IPS DF 4.7 (cell line): Measurements from ENCODE around the gene CNOT3.
A peak's percentile ranks its signal among the peaks of the same experiment; 100 is the strongest.
"Not testable (repeated sequence)": the region's sequence is repeated elsewhere in the genome, so short reads cannot be mapped to it uniquely, and the experiment has no call there.

Source experiments
- DNase-seq: peaks from one replicate; pipeline ENCODE4 v3.0.0-alpha.2; 2013; ENCODE audit warnings: low spot score; ENCODE audit errors: extremely low read depth

The CNOT3 gene

GRCh38 chr19:54169149-54169740 lies 31.7 kb downstream of the CNOT3 start:
- DNase-seq = no peak

DNA sequence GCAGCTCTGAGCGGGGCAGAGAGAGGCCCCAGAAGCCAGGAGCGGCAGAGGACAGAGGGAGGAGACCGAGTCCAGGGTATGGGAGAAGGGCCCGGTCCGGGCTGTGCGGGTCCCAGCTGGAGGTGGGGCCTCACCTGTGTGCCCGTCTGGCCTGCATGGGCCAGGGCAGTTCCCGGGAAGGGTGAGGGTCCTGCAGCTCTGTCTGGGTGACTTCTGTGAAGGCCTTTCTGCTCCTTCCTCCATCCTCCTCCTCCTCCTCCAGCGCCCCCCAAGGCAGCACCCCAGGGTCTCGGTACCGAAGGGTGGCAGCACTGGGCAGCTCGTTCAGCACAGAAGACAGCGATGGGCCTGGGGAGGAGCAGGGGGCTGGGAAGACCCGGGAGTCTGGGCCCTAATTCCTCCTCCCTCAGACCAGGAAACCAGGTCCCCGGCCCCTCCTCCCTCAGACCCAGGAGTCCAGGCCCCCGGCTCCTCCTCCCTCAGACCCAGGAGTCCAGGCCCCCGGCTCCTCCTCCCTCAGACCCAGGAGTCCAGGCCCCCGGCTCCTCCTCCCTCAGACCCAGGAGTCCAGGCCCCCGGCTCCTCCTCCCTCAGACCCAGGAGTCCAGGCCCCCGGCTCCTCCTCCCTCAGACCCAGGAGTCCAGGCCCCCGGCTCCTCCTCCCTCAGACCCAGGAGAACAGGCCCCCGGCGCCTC lies 34.3 kb downstream of the CNOT3 start:
- DNase-seq = not testable (repeated sequence)

DNA sequence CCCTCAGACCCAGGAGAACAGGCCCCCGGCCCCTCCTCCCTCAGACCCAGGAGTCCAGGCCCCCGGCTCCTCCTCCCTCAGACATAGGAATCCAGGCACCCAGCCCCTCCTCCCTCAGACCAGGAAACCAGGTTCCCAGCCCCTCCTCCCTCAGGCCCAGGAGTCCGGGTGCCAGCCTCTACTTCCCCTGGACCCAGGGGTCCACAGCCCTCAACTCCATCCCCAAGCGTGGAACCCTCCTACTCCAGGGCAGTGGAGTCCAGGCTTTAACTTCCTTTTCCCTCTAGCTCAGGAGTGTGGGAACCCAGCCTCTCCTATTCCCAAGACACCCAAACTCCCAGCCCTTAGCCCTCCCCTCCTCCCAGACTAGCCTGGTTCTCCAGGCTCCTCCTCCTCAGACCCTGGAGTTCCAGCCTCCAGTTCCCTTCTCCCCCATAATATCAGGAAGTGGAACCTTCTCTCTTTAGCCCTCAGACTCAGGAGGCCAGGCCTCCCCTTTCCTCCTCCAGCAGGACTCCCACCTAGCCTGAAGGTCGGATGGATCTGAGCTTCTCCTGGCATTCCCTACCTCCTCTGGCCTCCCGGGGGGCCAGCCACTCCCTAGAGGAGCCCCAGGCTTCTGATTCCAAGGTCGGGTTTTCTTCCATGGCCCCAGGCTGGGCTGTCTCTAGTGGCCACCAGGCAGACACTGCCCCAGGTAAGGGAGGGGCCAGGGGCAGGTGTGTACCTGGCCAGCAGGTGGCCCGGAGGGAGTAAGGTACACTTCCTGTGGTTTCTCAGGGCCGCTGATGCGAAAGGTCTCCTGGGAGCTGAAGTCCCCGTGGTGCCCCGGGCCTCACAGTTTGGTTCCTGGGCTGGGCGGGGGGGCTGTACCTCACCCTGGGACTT lies 35.2 kb downstream of the CNOT3 start, which contains the start of gene TMC4:
TSS of gene TMC4 (minus strand) at position 690 of the 888 bp plus-strand sequence. CDS start at position 647, 43 bp downstream.
- DNase-seq = no peak

DNA sequence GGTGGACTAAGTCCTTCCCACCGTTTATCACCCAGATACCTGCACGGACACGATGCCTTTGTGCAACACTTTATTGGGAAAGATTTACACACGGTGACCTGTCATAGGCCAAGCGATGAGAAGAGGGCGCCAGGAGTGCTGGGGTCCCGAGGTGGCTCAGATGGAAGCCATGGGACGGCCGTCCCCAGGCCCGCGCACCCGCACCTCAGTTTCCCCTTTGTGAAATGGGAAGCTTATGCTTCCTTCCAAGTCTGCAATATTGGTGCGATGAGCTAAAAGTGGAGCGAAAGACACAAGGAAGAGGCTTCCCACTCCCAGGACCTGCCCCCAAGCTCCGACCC lies 35.8 kb downstream of the CNOT3 start:
- no peak for DNase-seq

GRCh38 chr19:54173951-54174834 lies 36.6 kb downstream of the CNOT3 start:
- no peak for DNase-seq

DNA sequence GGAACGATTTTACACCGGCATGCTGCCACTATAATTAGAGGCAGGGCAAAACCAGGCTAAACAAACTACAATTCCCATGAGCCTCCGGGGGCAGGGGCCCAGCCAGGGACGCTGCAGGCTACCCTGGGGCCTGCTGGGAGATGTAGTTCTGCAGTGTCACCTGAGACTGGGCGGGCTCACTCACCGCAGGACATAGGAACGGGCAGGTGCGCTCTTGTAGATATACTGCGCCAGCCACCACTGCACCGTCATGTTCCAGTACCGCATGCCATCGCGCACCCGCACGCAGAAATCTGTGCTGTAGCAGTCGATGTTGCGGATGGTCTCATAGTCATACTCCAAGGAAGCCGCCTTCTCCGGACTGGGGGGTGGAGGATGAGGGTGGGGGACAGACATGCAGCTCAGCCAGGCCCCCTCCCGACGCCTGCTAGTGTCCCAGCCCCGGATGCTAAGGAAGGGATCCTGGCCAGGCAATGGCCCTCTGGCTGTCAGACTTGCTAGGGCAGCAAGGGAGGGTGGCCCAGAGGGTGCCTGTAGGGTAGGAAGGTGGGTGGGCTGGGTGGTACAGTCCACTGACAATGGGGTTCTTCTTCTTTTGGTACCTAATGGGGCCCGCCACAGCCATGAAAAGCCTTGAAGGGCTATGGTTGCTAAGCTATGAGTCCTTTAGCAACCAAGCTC lies 41.2 kb downstream of the CNOT3 start:
- DNase-seq = no peak

GRCh38 chr19:54179262-54179852 lies 41.8 kb downstream of the CNOT3 start:
- no peak for DNase-seq

DNA sequence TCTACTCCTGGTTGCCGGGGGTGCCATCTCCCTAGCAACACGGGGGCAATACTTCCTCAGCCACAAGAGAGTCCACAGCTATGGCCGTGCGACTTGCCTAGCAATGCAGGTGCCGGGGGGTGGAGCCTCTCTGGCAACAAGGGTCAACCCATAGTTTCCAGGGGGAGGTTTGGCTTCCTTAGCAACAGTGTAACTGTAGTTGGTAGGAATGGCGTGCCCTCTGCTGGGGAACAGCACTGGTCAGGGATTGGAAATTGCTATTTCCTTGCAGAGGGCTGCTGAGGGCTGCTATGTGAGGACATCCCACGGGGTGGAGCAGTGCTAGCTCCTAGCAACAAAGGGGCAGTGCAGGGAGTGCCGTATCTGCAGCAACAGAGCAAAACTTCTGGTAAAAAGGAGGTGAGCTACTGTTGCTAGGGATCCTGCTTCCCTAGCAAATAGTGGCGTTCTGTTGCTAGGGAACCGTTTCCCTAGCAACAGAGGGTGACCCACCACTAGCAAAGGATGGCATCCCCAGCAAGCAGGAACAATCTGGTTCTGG lies 42.4 kb downstream of the CNOT3 start:
- DNase-seq = no peak

GRCh38 chr19:54180691-54181091 lies 43.1 kb downstream of the CNOT3 start:
- DNase-seq = no peak

- DNase-seq = not testable (repeated sequence)
Observed at GRCh38 chr19:54181894-54182293, 44.3 kb downstream of the CNOT3 start.

DNA sequence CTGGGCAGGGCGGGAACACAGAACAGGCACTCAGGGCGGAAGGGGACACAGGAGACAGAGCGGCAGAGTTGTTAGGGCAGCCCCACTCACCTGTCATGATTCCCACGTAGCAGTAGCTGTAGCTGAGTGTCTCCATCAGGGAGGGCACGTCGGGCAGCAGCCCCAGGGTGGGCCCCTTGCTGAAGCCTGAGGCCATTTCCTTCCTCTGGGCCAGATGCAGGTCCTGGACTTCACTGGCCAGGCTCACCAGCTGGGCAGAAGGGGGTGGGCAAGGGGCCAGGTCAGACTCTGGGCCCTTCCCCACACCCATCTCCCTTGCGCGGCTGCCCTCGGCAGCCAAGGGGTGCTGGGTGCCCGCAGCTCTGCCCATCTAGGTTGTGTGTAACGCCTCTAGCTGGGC lies 45.9 kb downstream of the CNOT3 start:
- DNase-seq = no peak

DNA sequence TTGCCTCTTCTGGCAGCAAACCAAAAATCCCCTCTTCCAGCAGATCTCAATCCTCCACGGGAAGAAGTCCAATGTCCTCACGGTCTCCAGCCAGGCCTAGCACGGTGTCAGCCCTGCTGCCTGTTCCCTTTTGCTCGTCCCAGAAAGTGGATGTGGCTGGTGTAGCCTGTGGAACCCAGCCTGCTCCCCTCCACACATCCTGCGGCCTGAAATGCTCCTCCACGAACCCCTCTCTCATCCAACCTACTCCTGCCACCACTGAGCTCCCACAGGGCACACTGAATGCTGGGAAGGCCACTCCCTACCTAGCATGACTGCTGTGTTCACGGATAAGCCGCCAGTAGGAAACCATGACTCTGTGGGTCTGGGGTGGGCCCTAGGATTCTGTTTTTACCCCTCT lies 48.8 kb downstream of the CNOT3 start:
- DNase-seq = no peak

DNA sequence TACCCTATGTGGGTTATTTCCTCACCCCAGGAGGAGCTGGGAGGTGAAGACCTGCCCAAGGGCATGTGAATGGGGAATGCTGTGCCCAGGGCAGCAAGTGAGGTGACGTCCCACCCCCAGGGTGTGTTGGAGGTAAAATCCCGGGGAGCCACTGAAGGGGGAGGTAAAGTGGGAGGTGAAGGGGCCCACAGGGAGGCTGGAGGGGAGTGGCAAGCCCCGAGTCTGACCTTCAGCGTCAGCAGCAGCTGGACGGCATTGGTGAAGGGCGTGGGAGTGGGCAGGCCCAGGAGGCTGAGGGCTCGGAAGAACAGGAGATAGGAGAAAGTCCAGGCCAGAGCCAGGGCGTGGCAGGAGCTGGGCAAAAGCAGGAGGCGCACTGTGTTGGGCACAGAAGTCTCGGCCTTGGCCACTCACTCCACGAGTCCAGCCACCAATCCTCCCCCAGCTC lies 49.4 kb downstream of the CNOT3 start:
- DNase-seq = no peak

- no peak for DNase-seq
Observed at GRCh38 chr19:54188215-54188871, 50.8 kb downstream of the CNOT3 start.

DNA sequence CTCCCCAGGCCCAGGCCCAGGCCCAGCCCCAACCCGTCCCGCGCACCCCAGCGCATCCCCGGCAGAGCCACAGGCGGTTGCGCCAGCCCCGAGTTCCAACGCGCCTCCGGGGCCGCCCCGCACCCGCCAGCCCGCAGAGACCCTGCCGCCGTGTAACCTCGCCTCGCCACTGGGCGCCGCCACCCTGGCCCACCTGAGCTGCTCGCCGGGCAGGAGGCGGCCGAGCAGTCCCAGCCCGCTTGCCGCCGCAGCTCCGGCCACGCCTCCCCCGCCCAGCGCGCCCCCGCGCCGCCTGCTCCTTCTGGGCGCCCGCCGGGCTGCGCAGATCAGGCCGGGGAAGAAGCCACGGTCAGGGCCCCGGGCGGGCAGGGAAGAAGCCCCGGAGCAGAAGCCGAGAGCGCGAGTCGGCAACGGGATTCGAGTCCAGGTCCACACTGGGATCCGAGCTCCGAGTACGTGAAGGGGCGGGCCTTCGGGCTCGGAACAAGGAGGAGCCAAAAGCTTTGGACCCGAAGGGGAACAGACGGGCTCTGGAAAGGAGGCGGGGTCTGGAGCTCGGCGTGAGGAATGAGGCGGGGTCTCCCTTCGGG lies 51.7 kb downstream of the CNOT3 start, which contains the start of gene MBOAT7:
TSS of gene MBOAT7 (minus strand) at position 436 of the 590 bp plus-strand sequence. CDS start 1,072 bp downstream, outside the sequence.
- DNase-seq = no peak

DNA sequence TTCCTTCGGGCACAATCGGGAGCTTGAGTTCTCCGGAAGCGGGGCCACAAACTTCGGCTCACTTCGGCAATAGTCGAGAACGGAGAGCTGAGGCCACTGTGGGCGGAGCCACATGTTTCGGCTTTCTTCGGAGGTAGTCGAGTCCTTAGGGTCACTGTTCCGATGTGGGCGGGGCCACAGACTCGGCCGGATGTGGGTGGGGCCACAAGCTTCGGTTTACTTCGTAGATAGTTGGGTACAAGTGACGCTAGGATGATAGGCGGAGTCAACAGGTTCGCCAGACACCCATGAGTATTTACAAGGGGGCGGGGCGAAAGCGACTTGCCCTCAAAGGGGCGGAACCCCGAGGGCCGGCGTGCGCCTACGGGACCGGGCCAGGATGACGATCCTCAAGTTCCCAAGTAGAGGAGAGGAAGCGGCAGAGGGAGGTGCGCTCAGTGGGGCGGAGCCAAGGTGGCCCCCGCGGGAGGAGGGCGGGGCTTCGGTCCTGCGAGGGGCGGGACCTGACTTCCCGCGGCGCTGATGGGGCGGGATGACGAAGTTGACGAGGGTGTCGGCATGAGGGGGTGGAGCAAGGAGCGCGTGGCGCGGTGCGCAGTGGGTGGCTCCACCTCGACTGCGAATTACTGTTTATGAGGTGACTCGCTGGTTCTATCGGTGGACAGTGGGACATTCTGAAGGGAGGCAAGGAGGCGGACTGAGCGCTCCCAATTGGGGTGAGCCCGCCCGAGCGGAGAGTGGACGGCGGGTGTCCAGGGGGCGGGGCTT lies 52.4 kb downstream of the CNOT3 start:
- DNase-seq = peak; percentile 99

DNA sequence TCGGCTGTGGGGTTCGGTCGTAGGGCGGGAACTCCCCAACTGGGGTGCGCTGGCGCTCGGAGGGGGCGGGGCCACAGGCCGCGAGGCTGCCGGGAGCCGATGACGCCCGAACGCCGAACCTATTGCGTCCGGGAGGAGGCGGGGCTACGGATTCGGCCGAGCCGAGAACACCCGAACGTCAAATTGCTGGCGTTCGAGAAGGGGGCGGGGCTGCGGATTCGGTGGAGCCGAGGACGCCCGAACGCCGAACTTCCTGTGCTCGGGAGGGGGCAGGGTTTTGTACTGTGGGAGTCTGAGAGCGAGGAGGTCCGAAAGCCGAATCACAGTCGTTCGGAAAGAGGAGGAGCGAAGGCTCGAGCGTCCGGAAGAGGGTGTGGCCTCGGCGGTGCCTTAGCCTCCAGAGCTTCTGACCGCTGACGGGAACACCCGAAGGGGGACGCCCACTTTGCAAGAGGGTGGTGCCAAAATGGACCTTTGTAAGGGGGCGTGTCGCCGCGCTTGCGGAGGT lies 53.0 kb downstream of the CNOT3 start:
- DNase-seq = no peak
